ENCODE data around the gene CSNK1A1.
"Not testable (repeated sequence)": the region's sequence is repeated elsewhere in the genome, so short reads cannot be mapped to it uniquely, and the experiment has no call there.

Gene CSNK1A1

GRCh38 chr5:149551227-149552037, at the start of gene CSNK1A1:
Gene CSNK1A1 (minus strand): TSS chr5:149551439. CDS start chr5:149550964, 475 bp downstream.
- DNase-seq (ENCODE audit: low read depth in 2 of 2): peak; percentile 98 to 99

DNA sequence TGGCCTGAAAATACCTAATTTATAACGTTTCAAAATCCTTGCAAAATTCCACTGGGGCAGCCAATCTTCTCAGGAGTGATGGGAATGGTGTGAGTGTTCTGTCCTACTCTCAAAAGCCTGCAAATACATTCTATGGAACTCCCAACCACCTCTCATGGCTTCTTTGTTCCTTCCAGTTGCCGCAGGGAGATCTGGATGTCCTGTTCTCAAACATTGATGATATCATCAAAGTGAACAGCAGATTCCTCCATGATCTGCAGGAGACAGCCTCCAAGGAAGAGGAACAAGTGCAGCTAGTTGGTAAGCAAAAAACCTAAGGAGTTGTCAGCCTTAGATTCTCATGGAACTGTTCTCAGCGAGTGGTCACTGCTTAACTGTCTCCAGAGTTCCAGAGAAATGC, 49.7 kb upstream of the CSNK1A1 start:
- DNase-seq (ENCODE audit: low read depth in 2 of 2): no peak

GRCh38 chr5:149599375-149599774, 48.1 kb upstream of the CSNK1A1 start:
- no peak for DNase-seq (ENCODE audit: low read depth in 2 of 2)

GRCh38 chr5:149598966-149599365, 47.7 kb upstream of the CSNK1A1 start:
- no peak for DNase-seq (ENCODE audit: low read depth in 2 of 2)

GRCh38 chr5:149598234-149598633, 47.0 kb upstream of the CSNK1A1 start:
- DNase-seq (ENCODE audit: low read depth in 2 of 2): not testable (repeated sequence)

DNA sequence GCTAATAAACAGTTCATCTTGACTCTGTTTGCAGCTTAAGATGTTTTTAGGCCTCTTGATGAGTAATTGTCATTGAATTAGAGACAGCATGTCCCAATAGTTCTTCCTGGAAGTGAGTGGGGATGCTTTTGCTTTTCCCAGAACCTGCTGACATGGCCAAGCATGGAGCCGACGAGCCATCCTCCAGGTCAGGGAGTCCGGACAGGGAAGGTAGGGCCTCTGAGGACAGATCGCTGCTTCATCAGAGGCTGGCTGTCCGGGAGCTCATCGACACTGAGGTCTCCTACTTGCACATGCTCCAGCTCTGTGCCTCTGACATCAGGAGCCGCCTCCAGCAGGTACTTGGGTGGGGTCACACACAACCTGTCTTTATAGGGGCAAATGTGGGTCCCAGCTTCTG, 46.4 kb upstream of the CSNK1A1 start:
- no peak for DNase-seq (ENCODE audit: low read depth in 2 of 2)

DNA sequence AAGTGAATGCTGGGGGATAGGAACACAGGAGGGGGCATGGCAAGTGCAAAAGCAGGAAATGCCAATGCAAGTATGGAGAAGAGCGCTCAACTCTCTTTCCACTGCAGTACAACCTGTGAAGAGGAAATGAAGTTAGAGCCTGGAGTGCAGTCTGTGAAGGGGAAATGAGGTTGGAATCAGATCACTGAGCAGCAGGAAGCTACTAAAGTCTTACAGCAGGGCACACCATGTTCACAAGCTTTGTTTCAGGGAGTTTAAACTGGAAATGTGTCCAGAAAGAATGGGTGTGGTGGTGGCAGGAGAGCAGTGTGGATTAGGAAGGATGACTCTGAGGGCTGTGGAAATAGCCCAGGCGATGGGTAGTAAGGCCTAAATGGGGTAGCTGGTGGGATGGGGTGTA, 45.5 kb upstream of the CSNK1A1 start:
- no peak for DNase-seq (ENCODE audit: low read depth in 2 of 2)

DNA sequence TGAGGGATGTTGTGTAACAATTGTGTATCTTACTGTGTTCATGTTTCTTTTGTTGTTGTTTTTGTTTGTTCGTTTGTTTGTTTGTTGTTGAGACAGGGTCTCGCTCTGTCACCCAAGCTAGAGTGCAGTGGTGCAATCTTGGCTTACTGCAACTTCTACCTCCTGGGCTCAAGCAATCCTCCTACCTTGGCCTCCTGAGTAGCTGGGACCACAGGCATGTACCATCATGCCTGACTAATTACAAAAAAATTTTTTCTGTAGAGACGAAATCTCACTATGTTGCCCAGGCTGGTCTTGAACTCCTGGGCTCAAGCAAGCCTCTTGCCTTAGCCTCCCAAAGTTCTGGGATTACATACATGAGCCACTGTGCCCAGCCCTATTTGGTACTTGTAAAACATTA, 43.9 kb upstream of the CSNK1A1 start:
- not testable (repeated sequence) for DNase-seq (ENCODE audit: low read depth in 2 of 2)

DNA sequence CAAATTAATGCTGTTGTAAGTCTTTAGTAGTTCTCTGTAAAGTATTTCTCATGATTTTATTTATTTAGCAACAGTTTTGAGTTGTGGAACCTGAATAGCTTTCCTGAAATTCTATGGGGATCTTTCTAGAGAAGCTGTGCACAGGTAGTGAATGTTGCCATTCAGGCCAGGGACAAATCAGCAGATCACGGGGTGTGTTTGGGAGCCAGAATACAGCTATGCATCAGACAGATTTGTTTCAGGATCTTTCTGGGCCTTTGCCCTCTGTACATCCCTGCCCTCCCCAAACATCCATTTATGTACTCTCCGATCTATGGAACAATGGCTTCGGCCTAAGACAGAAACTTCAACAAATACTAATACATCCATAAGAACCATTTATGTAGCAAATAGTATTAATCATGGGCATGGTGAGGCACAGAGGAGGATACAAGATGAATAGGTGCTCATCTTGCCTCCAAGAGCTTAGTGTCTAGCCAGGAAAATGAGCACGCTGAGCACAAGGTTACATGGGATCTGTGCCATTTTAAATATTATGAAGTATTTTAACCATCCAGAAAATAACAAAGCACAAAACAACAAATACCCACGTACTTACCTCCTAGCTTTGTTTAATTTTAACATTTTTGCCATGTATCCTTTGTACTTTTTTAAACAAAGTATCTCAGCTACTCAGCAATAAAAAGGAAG, 43.1 kb upstream of the CSNK1A1 start:
- no peak for DNase-seq (ENCODE audit: low read depth in 2 of 2)

- no peak for DNase-seq (ENCODE audit: low read depth in 2 of 2)
Measured at GRCh38 chr5:149593370-149593769, 42.1 kb upstream of the CSNK1A1 start.

DNA sequence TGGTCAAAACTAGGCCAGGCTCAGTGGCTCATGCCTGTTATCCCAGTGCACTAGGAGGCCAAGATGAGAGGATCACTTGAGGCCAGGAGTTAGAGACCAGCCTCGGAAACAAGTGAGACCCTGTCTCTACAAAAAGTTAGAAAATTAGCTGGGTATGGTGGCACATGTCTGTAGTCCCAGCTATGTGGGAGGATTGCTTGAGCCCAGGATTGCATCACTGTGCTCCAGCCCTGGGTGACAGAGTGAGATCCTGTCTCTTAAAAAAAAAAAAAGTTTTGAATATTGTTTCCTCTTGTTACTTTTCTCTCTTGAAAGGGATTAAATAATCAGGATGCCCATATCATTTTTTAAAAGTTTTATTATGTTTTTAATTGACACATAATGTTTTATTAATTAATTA, 37.7 kb upstream of the CSNK1A1 start:
- DNase-seq (ENCODE audit: low read depth in 2 of 2): no peak

DNA sequence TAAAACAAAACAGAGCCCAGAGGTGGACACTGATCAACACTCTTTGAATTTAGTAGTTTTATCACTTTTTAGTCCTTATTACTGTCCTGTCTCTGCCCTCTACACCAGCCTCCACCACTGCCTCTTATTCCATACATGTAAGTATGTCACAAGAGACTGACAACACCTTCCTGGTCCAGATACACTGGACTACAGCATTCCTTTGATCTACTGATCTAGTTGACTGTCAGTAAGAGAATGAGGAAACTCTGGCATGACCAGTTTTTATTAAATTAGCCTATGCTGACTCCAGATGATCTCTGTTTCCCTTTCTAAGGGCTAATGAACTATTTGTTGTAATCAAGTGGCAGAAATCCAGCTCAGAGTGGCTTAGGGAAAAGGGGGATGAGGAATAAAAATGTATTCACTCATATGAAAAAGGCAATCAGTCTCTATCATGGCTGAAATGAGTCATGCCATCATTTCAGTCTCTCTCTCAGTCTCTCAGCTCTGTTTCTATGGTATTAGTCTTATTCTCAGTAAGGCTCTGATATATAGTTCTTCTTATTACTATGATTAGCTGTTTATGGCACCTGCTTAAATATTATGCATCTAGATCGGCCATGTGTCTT, 35.6 kb upstream of the CSNK1A1 start:
- DNase-seq (ENCODE audit: low read depth in 2 of 2): no peak

DNA sequence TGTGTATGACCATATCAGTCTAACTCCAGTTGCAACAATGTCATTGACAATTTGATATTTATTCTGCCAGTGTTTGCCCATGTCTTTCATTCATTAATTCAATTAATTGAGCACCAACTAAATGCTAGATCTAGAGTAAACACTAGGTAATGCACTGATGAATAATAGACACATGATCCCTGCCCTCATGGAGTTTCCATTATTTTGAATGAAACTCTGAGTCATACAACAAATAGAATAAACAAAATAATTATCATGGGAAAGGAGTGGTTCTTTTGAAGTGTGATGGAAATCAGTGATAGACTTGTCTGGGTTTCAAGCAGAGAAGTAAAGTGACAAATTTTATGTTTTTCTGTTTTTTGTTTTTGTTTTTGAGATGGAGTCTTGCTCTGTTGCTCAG, 34.7 kb upstream of the CSNK1A1 start:
- no peak for DNase-seq (ENCODE audit: low read depth in 2 of 2)

- DNase-seq (ENCODE audit: low read depth in 2 of 2): no peak
Measured at GRCh38 chr5:149584121-149584520, 32.9 kb upstream of the CSNK1A1 start.

DNA sequence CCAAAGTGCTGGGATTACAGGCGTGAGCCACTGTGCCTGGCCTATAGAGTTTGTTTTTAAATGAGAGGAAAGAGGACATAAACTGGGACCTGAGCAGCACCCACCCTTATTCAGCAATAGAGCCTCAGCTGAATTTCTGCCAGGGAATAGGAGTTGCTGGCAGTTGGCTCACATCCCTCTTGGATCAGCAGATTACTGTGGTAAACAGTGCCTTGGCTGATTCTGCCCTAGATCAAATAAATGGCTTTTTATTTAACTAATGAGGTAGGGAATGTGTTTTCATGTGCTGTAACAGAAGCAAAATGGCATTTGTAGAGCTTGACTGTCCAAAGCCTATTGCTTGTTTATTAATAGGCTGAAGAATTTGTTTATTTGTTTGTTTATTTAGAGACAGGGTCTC, 32.2 kb upstream of the CSNK1A1 start:
- no peak for DNase-seq (ENCODE audit: low read depth in 2 of 2)

- DNase-seq (ENCODE audit: low read depth in 2 of 2): no peak
Measured at GRCh38 chr5:149581931-149582768, 30.9 kb upstream of the CSNK1A1 start.

- DNase-seq (ENCODE audit: low read depth in 2 of 2): peak in 1 of 2 donors; percentile 41
Measured at GRCh38 chr5:149581192-149581861, 30.1 kb upstream of the CSNK1A1 start, which contains the start of gene ARHGEF37. Gene ARHGEF37 (plus strand): TSS chr5:149581498. CDS start chr5:149597770, 16,272 bp downstream.

DNA sequence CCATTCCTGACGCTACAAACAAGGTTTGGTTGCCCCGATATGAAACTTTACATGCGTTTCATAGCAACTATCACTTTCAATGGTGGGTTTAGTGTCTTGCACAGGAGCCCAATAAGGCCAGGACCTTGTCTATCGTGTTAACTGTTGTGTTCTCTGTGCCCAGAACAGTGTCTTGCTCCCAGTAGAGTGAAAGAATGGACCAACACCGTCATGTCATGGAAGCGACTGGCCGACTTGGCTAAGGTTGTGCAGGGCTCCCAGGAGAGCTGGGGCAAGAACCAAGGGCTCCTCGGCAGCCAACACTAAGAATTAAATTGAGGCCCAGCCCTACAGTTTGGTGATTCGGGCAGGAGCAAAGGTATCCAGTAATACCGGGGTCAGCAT, 29.6 kb upstream of the CSNK1A1 start:
- DNase-seq (ENCODE audit: low read depth in 2 of 2): no peak

GRCh38 chr5:149578896-149579295, 27.7 kb upstream of the CSNK1A1 start:
- no peak for DNase-seq (ENCODE audit: low read depth in 2 of 2)

DNA sequence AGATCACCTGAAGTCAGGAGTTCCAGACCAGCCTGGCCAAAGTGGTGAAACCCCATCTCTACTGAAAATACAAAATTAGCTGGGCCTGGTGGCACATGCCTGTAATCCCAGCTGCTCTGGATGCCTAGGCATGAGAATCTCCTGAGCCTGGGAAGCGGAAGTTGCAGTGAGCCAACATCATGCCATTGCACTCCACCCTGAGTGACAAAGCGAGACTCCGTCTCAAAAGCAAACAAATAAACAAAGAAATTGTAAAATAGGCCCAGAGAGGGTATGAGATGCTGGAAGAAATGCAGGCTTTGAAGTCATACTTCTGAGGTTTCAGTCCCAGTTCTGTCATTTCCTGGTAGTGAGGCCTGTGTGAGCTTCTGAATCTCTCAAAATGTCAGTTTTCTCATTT, 24.8 kb upstream of the CSNK1A1 start:
- no peak for DNase-seq (ENCODE audit: low read depth in 2 of 2)

DNA sequence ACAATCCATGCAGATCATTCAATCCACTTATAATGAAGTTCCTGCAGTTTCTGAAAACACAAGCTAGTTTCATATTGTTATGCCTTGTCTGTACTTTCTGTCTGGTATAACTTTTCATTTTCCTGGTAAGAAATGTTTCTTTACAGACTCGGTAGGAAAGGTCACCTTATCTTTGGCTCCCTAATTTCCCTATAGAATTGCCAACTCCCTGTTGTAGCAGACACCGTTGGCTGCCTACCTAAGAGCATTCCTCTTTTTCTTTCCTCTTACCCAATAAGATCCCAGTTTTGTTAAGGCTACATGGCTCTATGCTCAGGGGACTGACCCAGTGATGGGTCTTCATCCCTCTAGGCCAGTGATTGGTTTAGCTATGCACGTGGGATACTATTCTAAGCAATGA, 23.9 kb upstream of the CSNK1A1 start:
- no peak for DNase-seq (ENCODE audit: low read depth in 2 of 2)

Measured in activated CD4-positive, alpha-beta T cell treated with anti-CD3 and anti-CD28 coated beads for 24 hours (primary cell).